Transverse colon (tissue), 4 donors: ENCODE data around the gene TEC.

Source experiments
- CTCF ChIP-seq, 5 experiments: fragments of 200-600 bp in 3 of 5; fragments of 450-650 bp in 2 of 5; sonication (generic) in 3 of 5; IDR thresholded peaks; 1 replicate in 2 of 5; 2 replicates in 3 of 5; pipeline ENCODE4 v1.5.1; 2016 to 2017; ENCODE audit warnings: antibody characterized with exemption in 5 of 5, inconsistent platforms in 3 of 5, mild to moderate bottlenecking in 2 of 5, moderate library complexity in 1 of 5
- POLR2AphosphoS5 ChIP-seq, 3 donors: sonication (generic); formaldehyde crosslinking; IDR thresholded peaks; one replicate each; pipeline ENCODE4 v1.6.1; 2016; ENCODE audit warnings: antibody characterized with exemption in 3 of 3

GRCh38 chr4:48248559-48248953 lies 21.1 kb downstream of the TEC start:
- no peak for TF ChIP-seq CTCF (IDR thresholded peaks at IDR 0.05)
- TF ChIP-seq POLR2AphosphoS5 (IDR thresholded peaks at IDR 0.05) = no peak
